ENCODE data around the gene LHX3. TPM values are rescaled to one million over a fixed set of nuclear protein-coding genes. Genes with fewer than 3 reads are reported as not detected.

Gene LHX3
- total and polyA plus RNA-seq, 2 of the 8 experiments (the other 6 are each of a cell fraction or from before 2014, with no cell fraction given): 0.02 TPM; not detected in 1

DNA sequence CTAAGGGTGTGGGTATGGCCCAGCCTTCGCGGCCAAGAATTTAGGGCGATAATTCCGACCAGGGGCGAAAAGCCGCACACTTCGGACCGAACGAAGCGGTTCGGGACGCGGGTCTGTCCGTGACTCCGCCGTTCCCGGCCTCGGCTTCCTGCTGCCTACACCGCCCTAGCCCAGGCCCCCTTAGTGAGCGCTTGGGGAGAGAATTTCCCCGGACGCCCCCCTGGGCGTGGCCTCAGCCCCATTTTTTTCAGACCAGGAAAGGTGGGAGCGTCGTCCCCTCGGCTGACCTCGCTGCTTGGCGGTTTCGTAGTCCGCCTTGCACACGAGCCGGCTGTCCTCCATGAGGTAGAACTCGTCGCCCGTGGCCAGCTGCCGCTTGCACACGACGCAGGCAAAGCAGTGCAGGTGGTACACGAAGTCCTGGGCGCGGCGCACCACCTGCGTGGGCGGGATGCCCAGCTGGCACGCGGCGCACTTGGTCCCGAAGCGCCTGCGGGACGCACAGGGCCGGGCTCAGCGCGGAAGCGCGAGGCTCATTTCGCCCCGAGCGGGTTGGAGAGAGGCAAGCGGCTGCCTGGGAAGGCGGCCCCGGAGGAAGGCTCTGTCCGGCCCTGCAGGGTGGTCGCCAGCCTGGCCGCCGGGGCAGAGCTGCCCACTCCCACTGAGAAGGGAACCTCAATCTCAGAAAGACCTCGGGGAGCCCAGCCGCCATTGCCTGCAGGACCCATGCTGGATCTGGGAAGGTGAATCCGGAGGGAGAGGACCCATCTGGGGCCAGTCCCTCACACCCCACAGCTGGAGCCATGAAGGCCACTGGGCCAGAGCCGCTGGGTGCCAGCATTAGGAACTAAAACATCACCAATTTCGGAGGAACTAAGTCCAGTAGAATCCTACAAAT is 5.3 kb downstream of the LHX3 start:
- Histone ChIP-seq H3K4ac (replicated peaks; ENCODE audit: insufficient read length, low read depth, low read length) (no peak overlapping the region), H3K9ac (replicated peaks in 1 of 4; ENCODE audit: extremely low read depth in 1 of 4, low read depth in 3 of 4, low read length in 3 of 4) (no peak overlapping the region), H3K27ac (ENCODE audit: low read depth, low read length) (no peak overlapping the region), H3K23me2 (ENCODE audit: low read depth, low read length) (peaks cover 10% of the 10 kb centered on the region; the same call in 1 of the 2 replicates), H4K20me1 (replicated peaks in 1 of 2; ENCODE audit: control insufficient read depth in 1 of 2, insufficient read depth in 2 of 2, low read length in 2 of 2) (peaks cover 15 to 37% of the 10 kb centered on the region in 2 experiments), H2AK5ac (ENCODE audit: low read depth, low read length) (peak overlapping the region; percentile 53; the same call in 1 of the 2 replicates), H2BK20ac (ENCODE audit: low read length) (no peak overlapping the region), H3K79me2 (ENCODE audit: control insufficient read depth in 1 of 2, insufficient read depth in 2 of 2, low read length in 2 of 2) (no peaks in the 10 kb centered on the region), H2BK5ac (ENCODE audit: low read depth, low read length) (peak overlapping the region; percentile 60; the same call in 1 of the 2 replicates), H2AFZ (ENCODE audit: low read length) (no peak overlapping the region), H2BK15ac (ENCODE audit: low read length) (peak overlapping the region; percentile 40; the same call in 1 of the 2 replicates), H3K36me3 (ENCODE audit: control insufficient read depth in 2 of 4, insufficient read depth in 4 of 4, low read length in 3 of 4) (peaks cover 0 to 16% (median 0%) of the 10 kb centered on the region in 4 experiments; a peak in 1 of 8 replicates), H2BK120ac (replicated peaks; ENCODE audit: low read depth, low read length) (no peak overlapping the region), H3K14ac (ENCODE audit: insufficient read length) (no peak overlapping the region), H3K4me3 (ENCODE audit: extremely low read depth in 1 of 4, insufficient read depth in 2 of 4, low read depth in 3 of 4, low read length in 4 of 4) (peak overlapping the region in 2 of 4 experiments; percentile 19 to 48; a peak in 4 of 8 replicates), H3K18ac (ENCODE audit: extremely low read depth, low read length) (no peak overlapping the region), H4K91ac (replicated peaks; ENCODE audit: insufficient read length, low read length) (no peak overlapping the region), H3K23ac (ENCODE audit: insufficient read length) (no peak overlapping the region), H3K9me3 (ENCODE audit: insufficient read depth in 2 of 2, low read depth in 1 of 2, low read length in 1 of 2) (no peaks in the 10 kb centered on the region; a peak in 1 of 4 replicates), H4K5ac (ENCODE audit: insufficient read length, low read depth, low read length) (no peak overlapping the region), H3K56ac (replicated peaks; ENCODE audit: insufficient read length, low read depth, low read length) (no peak overlapping the region), H3K4me1 (replicated peaks in 1 of 4; ENCODE audit: control insufficient read depth in 3 of 4, insufficient read depth in 4 of 4, low read length in 3 of 4) (peaks cover 3 to 33% (median 24%) of the 10 kb centered on the region in 4 experiments), H3K27me3 (replicated peaks in 1 of 4; ENCODE audit: control insufficient read depth in 3 of 4, extremely low read depth in 1 of 4, insufficient read depth in 3 of 4, low read length in 3 of 4) (peaks cover 97 to 100% (median 100%) of the 10 kb centered on the region in 4 experiments), H4K8ac (ENCODE audit: extremely low read depth, insufficient read depth, low read length) (no peak overlapping the region), H3K79me1 (ENCODE audit: low read depth, low read length) (no peaks in the 10 kb centered on the region), H3K4me2 (ENCODE audit: insufficient read depth in 1 of 2, low read depth in 2 of 2, low read length in 2 of 2) (peak overlapping the region; percentile 52 to 70), H2BK12ac (ENCODE audit: low read depth, low read length) (peak overlapping the region; percentile 68; the same call in 1 of the 2 replicates)
- ChIA-PET POLR2A (ENCODE audit: partially characterized antibody) (interaction anchor here (1.7 kb wide), 1 partner anchor 14 kb away, joined by 5 read pairs; no protein-coding TSS in a partner anchor), CTCF (ENCODE audit: partially characterized antibody) (interaction anchor here (1.2 kb wide), 1 partner anchor 29 kb away, joined by 3 read pairs; no protein-coding TSS in a partner anchor)
- DNase-seq (ENCODE audit: low read depth in 1 of 2, low spot score in 2 of 2) (no peak), FAIRE-seq (no peak)
- 16% methylated on average over 60 of the region's 71 CpGs; no CpG with 5 or more reads in 1 of the 2 experiments for WGBS, 2 experiments (ENCODE audit: extremely low coverage in 1 of 2, insufficient coverage in 1 of 2, insufficient read length in 1 of 2, insufficient replicate concordance in 2 of 2, low coverage in 1 of 2, low lambda C conversion rate in 2 of 2, missing lambda C conversion rate in 1 of 2)
- no peak for TF ChIP-seq TBP (IDR thresholded peaks at IDR 0.05; ENCODE audit: low read depth, low read length)
- TF ChIP-seq GTF2F1 (IDR thresholded peaks at IDR 0.05; ENCODE audit: borderline replicate concordance, low read depth, low read length): no peak
- TF ChIP-seq, protein P1, sequence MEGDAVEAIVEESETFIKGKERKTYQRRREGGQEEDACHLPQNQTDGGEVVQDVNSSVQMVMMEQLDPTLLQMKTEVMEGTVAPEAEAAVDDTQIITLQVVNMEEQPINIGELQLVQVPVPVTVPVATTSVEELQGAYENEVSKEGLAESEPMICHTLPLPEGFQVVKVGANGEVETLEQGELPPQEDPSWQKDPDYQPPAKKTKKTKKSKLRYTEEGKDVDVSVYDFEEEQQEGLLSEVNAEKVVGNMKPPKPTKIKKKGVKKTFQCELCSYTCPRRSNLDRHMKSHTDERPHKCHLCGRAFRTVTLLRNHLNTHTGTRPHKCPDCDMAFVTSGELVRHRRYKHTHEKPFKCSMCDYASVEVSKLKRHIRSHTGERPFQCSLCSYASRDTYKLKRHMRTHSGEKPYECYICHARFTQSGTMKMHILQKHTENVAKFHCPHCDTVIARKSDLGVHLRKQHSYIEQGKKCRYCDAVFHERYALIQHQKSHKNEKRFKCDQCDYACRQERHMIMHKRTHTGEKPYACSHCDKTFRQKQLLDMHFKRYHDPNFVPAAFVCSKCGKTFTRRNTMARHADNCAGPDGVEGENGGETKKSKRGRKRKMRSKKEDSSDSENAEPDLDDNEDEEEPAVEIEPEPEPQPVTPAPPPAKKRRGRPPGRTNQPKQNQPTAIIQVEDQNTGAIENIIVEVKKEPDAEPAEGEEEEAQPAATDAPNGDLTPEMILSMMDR (IDR thresholded peaks at IDR 0.05; ENCODE audit: control extremely low read depth in 1 of 3, insufficient read depth in 1 of 3, low read depth in 1 of 3, low read length in 3 of 3): no peak
- TF ChIP-seq TEAD4 (IDR thresholded peaks at IDR 0.05; ENCODE audit: low read depth, low read length): no peak
- TF ChIP-seq SIRT6 (IDR thresholded peaks at IDR 0.05; ENCODE audit: low read length): no peak
- no peak for TF ChIP-seq JUND (IDR thresholded peaks at IDR 0.05; ENCODE audit: low read length)
- TF ChIP-seq CBX5 (IDR thresholded peaks at IDR 0.05; ENCODE audit: low read depth, low read length): no peak
- no peak for TF ChIP-seq HDAC2 (IDR thresholded peaks at IDR 0.05; ENCODE audit: borderline replicate concordance in 1 of 2, low read depth in 2 of 2, low read length in 2 of 2)

Measured in H1 (cell line).